ENCODE measurements around the gene CDK4.

- peak; percentile 21 to 63 (median 52) for TF ChIP-seq CTCF (IDR thresholded peaks at IDR 0.05)
- peak in 1 of 2 donors; percentile 31 for TF ChIP-seq POLR2AphosphoS5 (IDR thresholded peaks at IDR 0.05; ENCODE audit: insufficient read depth in 1 of 2, low read depth in 1 of 2)
- TF ChIP-seq POLR2A (IDR thresholded peaks at IDR 0.05), result no peak
Measured at GRCh38 chr12:57726151-57726883, 25.8 kb downstream of the CDK4 start.

Measured in vagina (tissue), 2 donors.